Measurements from ENCODE around the gene C1orf232. TPM values are rescaled to one million over a fixed set of nuclear protein-coding genes. Genes with fewer than 3 reads are reported as not detected.

C1orf232 gene
- total RNA-seq, 1 donor from 2014 or later, result not detected

DNA sequence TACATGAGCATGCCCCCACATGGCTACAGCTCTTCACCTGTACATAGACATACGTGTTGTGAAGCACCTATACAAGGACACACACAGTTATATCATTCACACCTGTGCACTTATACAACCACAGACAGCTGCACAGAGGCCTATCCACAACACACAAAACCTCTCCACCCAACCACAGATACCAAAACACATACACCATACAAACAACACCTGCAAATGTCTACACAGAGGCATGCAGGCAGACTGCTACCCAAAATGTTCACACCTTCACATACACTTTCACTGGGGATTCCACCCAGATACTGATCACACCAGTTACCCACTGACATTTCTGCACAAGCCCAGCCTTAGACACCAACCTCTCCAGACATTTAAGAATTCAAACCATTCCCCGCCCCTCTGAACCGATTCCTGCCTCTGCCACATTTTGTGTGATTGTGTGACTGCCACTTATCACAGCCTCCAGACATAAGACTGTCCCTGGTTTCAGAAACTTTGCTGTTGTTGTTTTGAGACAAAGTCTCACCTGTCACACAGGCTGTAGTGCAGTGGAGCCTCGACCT, 2.0 kb downstream of the C1orf232 start:
- Mint-ChIP-seq H3K4me1 (ENCODE audit: unreplicated experiment) (peaks cover 31% of the 10 kb centered on the region), H3K9me3 (ENCODE audit: unreplicated experiment) (no peaks in the 10 kb centered on the region), H3K36me3 (ENCODE audit: low read depth, unreplicated experiment) (peaks cover 3% of the 10 kb centered on the region), H3K27ac (ENCODE audit: unreplicated experiment) (no peak overlapping the region), H3K4me3 (ENCODE audit: unreplicated experiment) (no peak overlapping the region), H3K27me3 (ENCODE audit: unreplicated experiment) (peaks cover 23% of the 10 kb centered on the region)
- TF ChIP-seq, protein P1, sequence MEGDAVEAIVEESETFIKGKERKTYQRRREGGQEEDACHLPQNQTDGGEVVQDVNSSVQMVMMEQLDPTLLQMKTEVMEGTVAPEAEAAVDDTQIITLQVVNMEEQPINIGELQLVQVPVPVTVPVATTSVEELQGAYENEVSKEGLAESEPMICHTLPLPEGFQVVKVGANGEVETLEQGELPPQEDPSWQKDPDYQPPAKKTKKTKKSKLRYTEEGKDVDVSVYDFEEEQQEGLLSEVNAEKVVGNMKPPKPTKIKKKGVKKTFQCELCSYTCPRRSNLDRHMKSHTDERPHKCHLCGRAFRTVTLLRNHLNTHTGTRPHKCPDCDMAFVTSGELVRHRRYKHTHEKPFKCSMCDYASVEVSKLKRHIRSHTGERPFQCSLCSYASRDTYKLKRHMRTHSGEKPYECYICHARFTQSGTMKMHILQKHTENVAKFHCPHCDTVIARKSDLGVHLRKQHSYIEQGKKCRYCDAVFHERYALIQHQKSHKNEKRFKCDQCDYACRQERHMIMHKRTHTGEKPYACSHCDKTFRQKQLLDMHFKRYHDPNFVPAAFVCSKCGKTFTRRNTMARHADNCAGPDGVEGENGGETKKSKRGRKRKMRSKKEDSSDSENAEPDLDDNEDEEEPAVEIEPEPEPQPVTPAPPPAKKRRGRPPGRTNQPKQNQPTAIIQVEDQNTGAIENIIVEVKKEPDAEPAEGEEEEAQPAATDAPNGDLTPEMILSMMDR (IDR thresholded peaks at IDR 0.05; ENCODE audit: unreplicated experiment), result no peak
- DNase-seq (ENCODE audit: low spot score), result no peak

DNA sequence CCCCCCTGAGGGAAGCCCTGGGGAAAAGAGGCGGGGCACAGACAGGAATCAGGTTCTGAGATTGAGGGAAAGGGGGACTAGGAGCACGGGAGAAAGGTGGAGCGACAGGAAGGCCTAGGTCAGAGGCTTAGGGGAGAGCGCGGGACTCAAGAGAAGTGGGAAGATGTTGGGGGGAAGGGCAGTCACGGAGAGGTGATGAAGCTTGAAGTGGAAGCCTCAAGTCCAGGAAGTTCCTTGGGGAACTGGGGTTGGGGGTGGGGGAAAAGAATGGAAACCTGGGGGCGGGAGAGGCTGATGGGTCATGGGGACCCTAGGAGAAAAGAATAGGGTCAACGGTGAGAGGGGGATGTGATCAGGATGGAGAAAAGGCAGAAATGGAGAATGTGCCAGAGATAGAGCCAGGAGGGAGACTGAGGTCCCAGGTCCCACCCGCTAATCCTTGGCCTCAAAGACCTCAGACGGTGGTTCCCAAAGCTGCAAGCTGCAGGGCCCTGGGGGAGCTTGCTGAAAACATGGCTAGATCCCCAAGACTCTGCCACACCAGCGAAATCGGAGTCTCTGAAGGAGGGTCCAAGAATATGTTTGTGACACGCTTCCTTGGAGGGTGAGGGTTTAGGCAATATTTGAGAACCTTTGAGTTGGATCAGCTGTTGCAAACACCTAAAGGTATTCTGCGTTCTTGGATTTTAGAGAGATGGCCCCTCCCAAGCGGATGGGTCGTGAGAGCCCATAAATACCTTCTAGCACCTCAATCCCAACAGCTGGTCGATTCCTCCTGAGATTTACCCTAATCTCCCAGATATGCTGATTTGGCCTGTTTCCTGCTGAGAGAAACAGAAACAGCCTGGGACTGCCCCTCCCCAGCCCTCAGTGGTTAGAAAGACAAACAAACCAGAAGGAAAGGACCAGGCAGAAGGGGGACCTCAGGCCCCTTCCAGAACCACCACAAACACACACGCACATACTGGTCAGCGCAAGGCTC, 3.6 kb downstream of the C1orf232 start:
- H3K4me1 Mint-ChIP-seq (ENCODE audit: unreplicated experiment), result peaks cover 37% of the 10 kb centered on the region
- peaks cover 23% of the 10 kb centered on the region for H3K27me3 Mint-ChIP-seq (ENCODE audit: unreplicated experiment)
- DNase-seq (ENCODE audit: low spot score), result no peak
- peaks cover 3% of the 10 kb centered on the region for H3K36me3 Mint-ChIP-seq (ENCODE audit: low read depth, unreplicated experiment)
- TF ChIP-seq, protein P1 (IDR thresholded peaks at IDR 0.05; ENCODE audit: unreplicated experiment), result no peak
- no peaks in the 10 kb centered on the region for H3K9me3 Mint-ChIP-seq (ENCODE audit: unreplicated experiment)
- H3K4me3 Mint-ChIP-seq (ENCODE audit: unreplicated experiment), result peak overlapping the region; percentile 83
- H3K27ac Mint-ChIP-seq (ENCODE audit: unreplicated experiment), result peak overlapping the region; percentile 52

DNA sequence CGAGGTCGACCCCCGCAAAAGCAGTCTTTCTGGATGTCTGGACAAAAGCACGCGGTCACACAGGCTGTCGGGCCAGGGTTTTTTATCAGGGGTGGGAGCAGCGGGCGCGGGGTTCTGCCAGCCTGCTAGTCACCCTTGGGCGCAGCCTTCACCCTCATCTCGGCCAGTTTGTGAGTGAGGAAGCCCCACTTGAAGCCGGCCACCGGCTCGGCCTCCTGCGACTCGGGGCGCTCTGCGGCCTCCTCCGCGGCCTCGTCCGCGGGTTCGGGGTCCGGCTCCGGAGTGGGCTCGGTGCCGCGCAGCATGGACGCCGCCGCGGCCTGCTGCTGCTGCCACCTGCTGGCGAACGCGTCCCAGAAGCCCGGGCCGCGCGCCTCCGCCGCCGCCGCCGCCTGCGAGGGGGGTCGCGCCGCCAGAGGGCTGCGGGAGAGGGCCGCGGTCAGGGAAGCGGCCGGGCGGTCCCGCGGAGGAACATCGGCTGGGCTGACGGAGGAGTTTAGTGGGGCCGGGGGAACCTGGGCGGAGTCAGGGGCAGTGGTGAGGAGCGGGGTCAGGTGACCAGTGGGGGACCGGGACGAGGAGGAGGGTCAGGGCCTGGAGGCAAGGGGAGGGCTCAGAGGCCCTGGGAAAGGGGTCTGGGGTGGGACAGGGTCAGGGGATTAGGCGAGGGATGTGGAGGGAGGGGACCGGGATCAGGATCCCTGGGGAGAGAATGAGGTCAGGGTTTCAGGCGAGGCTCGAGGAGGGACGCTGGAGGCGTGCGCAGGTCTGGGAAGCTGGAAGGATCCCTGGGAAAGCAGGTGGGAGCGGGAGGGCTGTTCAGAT, 4.5 kb downstream of the C1orf232 start:
- Mint-ChIP-seq H3K9me3 (ENCODE audit: unreplicated experiment) (no peaks in the 10 kb centered on the region), H3K27ac (ENCODE audit: unreplicated experiment) (no peak overlapping the region), H3K4me3 (ENCODE audit: unreplicated experiment) (peak overlapping the region; percentile 83), H3K36me3 (ENCODE audit: low read depth, unreplicated experiment) (peaks cover 3% of the 10 kb centered on the region), H3K4me1 (ENCODE audit: unreplicated experiment) (peaks cover 43% of the 10 kb centered on the region), H3K27me3 (ENCODE audit: unreplicated experiment) (peaks cover 28% of the 10 kb centered on the region)
- TF ChIP-seq, protein P1 (IDR thresholded peaks at IDR 0.05; ENCODE audit: unreplicated experiment), result peak; percentile 80
- DNase-seq (ENCODE audit: low spot score), result peak; percentile 78

DNA sequence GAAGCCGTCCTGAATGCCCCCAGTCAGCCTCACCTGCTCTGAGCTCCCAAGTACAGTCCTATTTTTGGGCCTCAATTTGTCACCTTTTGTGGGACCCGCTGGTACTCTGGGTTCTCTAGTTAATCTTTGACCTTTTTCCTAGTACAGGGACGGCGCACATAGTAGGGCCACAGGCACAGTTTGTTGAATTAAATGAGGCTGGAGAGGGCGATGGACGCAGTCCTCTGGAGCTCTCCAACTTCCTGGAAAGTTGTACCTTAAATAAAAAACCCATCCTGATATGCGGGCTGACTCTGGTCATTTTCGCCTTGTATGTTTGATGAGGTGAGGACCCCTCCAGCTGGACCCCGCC, 5.1 kb downstream of the C1orf232 start:
- Mint-ChIP-seq H3K4me3 (ENCODE audit: unreplicated experiment) (no peak overlapping the region), H3K27me3 (ENCODE audit: unreplicated experiment) (peaks cover 25% of the 10 kb centered on the region)
- TF ChIP-seq, protein P1 (IDR thresholded peaks at IDR 0.05; ENCODE audit: unreplicated experiment), result no peak

More for the DNA sequence above, 5.1 kb downstream of the C1orf232 start:
- Mint-ChIP-seq H3K27ac (ENCODE audit: unreplicated experiment) (no peak overlapping the region), H3K36me3 (ENCODE audit: low read depth, unreplicated experiment) (peaks cover 3% of the 10 kb centered on the region), H3K4me1 (ENCODE audit: unreplicated experiment) (peaks cover 47% of the 10 kb centered on the region), H3K9me3 (ENCODE audit: unreplicated experiment) (no peaks in the 10 kb centered on the region)
- DNase-seq (ENCODE audit: low spot score), result no peak
